Subcutaneous adipose tissue (tissue), 4 donors: ENCODE results near the gene LRRK1. TPM values are rescaled to one million over a fixed set of nuclear protein-coding genes. Genes with fewer than 3 reads are reported as not detected.

Experiments used
- CTCF ChIP-seq: fragments of 450-650 bp; IDR thresholded peaks from one replicate; pipeline ENCODE4 v1.5.1; 2016; ENCODE audit warnings: low read depth, mild to moderate bottlenecking, control low read depth, antibody characterized with exemption, moderate library complexity
- total RNA-seq, 4 donors: library from RNA; depleted of rRNA; stranded (reverse); fragments of >200 nt; gene quantifications; one replicate each; pipeline ENCODE4 v1.1.0, GENCODE V29; 2016

LRRK1 gene
- total RNA-seq, 4 donors from 2014 or later, result 9.6 to 21.6 (median 17.3) TPM

GRCh38 chr15:101049282-101049681 lies 130.1 kb downstream of the LRRK1 start:
- TF ChIP-seq CTCF, result no peak

GRCh38 chr15:101049856-101050622 lies 130.9 kb downstream of the LRRK1 start:
- TF ChIP-seq CTCF, result no peak

GRCh38 chr15:101050623-101051290 lies 131.6 kb downstream of the LRRK1 start:
- no peak for TF ChIP-seq CTCF

GRCh38 chr15:101051291-101052030 lies 132.3 kb downstream of the LRRK1 start:
- no peak for TF ChIP-seq CTCF

- TF ChIP-seq CTCF, result no peak
These were observed 133.0 kb downstream of the LRRK1 start for GRCh38 chr15:101052031-101052620.

- no peak for TF ChIP-seq CTCF
These were observed 133.5 kb downstream of the LRRK1 start for GRCh38 chr15:101052681-101053121.
